Prostate gland (tissue), 2 donors: ENCODE results near the gene LRRN2. TPM values are rescaled to one million over a fixed set of nuclear protein-coding genes. Genes with fewer than 3 reads are reported as not detected.

Experiments
- DNase-seq: peaks from one replicate; pipeline ENCODE4 v3.0.0-alpha.2; 2019; ENCODE audit warnings: low spot score
- H3K27ac ChIP-seq, 2 donors: fragments of 200-600 bp; sonication (generic); 2 replicates each; pipeline ENCODE4 v1.5.1; 2017 to 2019
- H3K27me3 ChIP-seq: fragments of 200-600 bp; sonication (generic); replicated peaks from 2 replicates; pipeline ENCODE4 v1.5.1; 2019; ENCODE audit not compliant: insufficient read depth
- H3K36me3 ChIP-seq, 2 donors: fragments of 200-600 bp; sonication (generic); 1 replicate in 1 of 2; 2 replicates in 1 of 2; pipeline versions ENCODE4 v1.5.1 to v1.8.1; 2017 to 2019
- H3K4me1 ChIP-seq: fragments of 200-600 bp; sonication (generic); replicated peaks from 2 replicates; pipeline ENCODE4 v1.5.1; 2019
- H3K4me3 ChIP-seq, 2 donors: fragments of 200-600 bp; sonication (generic); 2 replicates each; pipeline ENCODE4 v1.5.1; 2017 to 2019
- H3K9me3 ChIP-seq: fragments of 200-600 bp; sonication (generic); 2 replicates; pipeline ENCODE4 v1.5.1; 2017
- POLR2A ChIP-seq: fragments of 450-650 bp; IDR thresholded peaks from one replicate; pipeline ENCODE4 v1.6.1; 2016; ENCODE audit warnings: antibody characterized with exemption, mild to moderate bottlenecking
- POLR2AphosphoS5 ChIP-seq: sonication (generic); formaldehyde crosslinking; IDR thresholded peaks from one replicate; pipeline ENCODE4 v1.6.1; 2017; ENCODE audit warnings: antibody characterized with exemption
- WGBS: methylation state at CpG from one replicate; pipeline ENCODE4 v1.1.5; 2018; 5-methylcytosine and 5-hydroxymethylcytosine counted together
- intact Hi-C: fragments of 100-400 bp; cut with DNase I; formaldehyde crosslinking; loops from one replicate; pipeline ENCODE4 v1.14.2; 2022
- total RNA-seq, 2 donors: library from RNA; depleted of rRNA; stranded (reverse); fragments of >200 nt; gene quantifications; one replicate each; pipeline ENCODE4 v1.1.0, GENCODE V29; 2016
- TF ChIP-seq, protein P1 (sequence below), 4 experiments: fragments of 200-600 bp in 2 of 4; fragments of 450-650 bp in 2 of 4; sonication (generic) in 2 of 4; IDR thresholded peaks; 1 replicate in 3 of 4; 2 replicates in 1 of 4; pipeline ENCODE4 v1.5.1; 2016 to 2019; ENCODE audit warnings: antibody characterized with exemption in 4 of 4, mild to moderate bottlenecking in 2 of 4, moderate library complexity in 2 of 4

Gene LRRN2
- total RNA-seq, 2 donors from 2014 or later, result 0.55 to 15.3 TPM

DNA sequence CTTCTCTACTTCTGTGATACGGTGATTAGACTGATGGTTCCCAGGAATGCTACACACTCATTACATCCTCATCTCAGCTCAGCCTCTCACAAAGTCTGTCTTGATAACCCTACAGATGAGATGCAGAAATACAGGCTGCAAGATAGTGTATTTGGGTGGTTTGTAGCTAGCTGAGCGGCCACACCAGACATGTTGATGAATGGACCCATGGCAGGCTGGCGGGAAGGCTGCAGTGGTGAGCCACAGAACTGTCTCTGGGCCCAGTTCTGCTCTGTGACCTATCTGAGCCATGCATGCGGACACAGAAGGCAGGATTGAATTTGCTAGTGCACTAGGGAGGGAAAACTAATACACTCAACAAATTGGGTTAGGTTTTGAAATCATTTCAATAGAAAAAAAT, 71.9 kb downstream of the LRRN2 start:
- TF ChIP-seq POLR2AphosphoS5 (no peak), POLR2A (no peak)
- TF ChIP-seq, protein P1, sequence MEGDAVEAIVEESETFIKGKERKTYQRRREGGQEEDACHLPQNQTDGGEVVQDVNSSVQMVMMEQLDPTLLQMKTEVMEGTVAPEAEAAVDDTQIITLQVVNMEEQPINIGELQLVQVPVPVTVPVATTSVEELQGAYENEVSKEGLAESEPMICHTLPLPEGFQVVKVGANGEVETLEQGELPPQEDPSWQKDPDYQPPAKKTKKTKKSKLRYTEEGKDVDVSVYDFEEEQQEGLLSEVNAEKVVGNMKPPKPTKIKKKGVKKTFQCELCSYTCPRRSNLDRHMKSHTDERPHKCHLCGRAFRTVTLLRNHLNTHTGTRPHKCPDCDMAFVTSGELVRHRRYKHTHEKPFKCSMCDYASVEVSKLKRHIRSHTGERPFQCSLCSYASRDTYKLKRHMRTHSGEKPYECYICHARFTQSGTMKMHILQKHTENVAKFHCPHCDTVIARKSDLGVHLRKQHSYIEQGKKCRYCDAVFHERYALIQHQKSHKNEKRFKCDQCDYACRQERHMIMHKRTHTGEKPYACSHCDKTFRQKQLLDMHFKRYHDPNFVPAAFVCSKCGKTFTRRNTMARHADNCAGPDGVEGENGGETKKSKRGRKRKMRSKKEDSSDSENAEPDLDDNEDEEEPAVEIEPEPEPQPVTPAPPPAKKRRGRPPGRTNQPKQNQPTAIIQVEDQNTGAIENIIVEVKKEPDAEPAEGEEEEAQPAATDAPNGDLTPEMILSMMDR (IDR thresholded peaks at IDR 0.05), result no peak
- H3K27me3 ChIP-seq, result no peaks in the 10 kb centered on the region

DNA sequence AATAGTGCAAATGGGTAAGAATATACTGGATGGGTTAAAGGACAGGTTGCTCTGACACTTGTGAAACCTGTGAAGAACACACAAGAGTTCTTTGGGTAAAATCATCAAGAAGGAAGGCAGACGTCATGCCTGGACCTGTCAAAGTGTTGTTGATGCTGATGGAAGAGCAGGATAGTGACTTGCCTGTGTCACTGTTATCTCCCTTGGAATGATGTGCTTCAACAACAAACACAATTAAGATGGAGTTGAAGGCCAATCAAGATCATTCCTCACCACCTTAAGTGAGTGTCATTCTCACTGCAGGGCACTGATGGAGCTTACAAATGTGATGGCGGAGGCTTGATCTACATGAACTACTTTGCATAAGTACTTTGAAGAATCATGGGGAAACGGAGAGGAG, 73.2 kb downstream of the LRRN2 start:
- DNase-seq, result no peak
- no peaks in the 10 kb centered on the region for H3K27me3 ChIP-seq
- H3K27ac ChIP-seq, result no peak overlapping the region
- no peak overlapping the region for H3K4me3 ChIP-seq
- H3K4me1 ChIP-seq, result no peaks in the 10 kb centered on the region
- H3K36me3 ChIP-seq, result no peaks in the 10 kb centered on the region
- TF ChIP-seq POLR2AphosphoS5 (no peak), POLR2A (no peak)
- TF ChIP-seq, protein P1 (IDR thresholded peaks at IDR 0.05), result no peak
- WGBS, result 85% methylated on average over 3 of the region's 3 CpGs
- intact Hi-C loops, result no loop called here
- no peaks in the 10 kb centered on the region for H3K9me3 ChIP-seq

More for the DNA sequence above, 71.9 kb downstream of the LRRN2 start:
- Histone ChIP-seq H3K4me3 (no peak overlapping the region), H3K27ac (no peak overlapping the region), H3K4me1 (no peaks in the 10 kb centered on the region), H3K36me3 (no peaks in the 10 kb centered on the region), H3K9me3 (no peaks in the 10 kb centered on the region)
- intact Hi-C loops, result no loop called here
- no peak for DNase-seq
- 96% methylated on average over 4 of the region's 4 CpGs for WGBS

DNA sequence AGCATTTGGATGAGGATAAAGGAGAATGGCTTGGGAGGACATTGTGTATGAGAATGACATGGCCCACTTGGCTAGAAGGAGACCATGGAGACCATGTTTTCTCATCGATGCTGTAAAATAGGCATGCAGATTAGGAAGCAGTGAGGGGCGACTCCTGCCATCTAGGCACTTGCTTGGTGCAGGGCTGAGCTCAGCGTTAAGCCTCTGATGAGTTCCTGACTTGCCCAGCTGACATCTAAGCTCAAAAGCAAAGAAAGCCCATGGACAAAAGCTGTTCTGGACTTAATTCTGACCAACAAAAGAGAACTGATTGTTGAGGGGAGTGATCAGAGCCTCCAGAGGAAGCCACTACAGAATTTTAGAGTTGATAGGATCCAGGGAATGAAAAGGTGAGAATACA, 74.5 kb downstream of the LRRN2 start:
- H3K4me3 ChIP-seq, result no peak overlapping the region
- H3K27ac ChIP-seq, result no peak overlapping the region
- 84% methylated on average over 3 of the region's 3 CpGs for WGBS
- TF ChIP-seq, protein P1 (IDR thresholded peaks at IDR 0.05), result no peak
- TF ChIP-seq POLR2A (no peak), POLR2AphosphoS5 (no peak)
- intact Hi-C loops, result no loop called here
- DNase-seq, result no peak
- no peaks in the 10 kb centered on the region for H3K27me3 ChIP-seq
- H3K9me3 ChIP-seq, result no peaks in the 10 kb centered on the region
- H3K36me3 ChIP-seq, result no peaks in the 10 kb centered on the region
- no peaks in the 10 kb centered on the region for H3K4me1 ChIP-seq

DNA sequence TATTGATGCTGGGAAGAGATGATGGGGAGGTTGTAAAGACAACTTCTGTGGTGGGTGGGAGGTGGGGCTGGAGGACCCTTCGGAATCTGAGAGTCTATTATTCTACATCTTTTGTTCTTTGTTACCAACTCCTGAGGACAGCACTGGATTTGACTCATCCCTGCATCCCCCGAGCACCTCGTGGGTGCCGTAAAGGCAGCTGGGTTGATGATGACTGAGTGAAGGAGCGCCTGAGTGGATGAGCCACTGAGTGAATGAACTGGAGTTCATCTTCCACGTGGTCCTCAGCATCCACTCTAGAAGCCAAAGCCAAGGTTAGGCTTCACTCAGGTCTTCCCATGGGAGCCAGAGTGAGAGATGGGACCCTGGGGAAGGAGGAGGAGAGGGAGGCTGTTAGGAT, 77.6 kb downstream of the LRRN2 start:
- 84% methylated on average over 6 of the region's 6 CpGs for WGBS
- TF ChIP-seq POLR2A (no peak), POLR2AphosphoS5 (no peak)
- TF ChIP-seq, protein P1 (IDR thresholded peaks at IDR 0.05), result no peak
- intact Hi-C loops, result no loop called here

DNA sequence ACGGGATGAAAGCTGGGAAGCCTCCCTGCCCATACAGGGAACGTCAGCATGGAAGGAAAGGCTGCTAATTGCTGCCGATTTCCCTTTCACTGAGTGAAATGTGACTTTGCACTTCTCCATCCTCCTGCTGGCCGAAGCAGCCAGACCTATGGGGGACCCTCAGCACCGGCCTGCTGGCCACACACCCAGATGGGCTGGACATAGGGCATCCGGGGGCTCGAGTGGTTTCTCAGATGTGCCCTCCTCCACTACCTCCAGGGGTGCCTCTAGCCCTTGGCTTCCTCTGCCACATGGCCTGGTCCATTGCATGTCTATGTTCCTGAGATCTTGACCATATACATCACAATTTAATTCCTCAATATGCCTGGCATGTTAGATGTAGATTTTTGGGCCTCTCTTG, 79.7 kb downstream of the LRRN2 start:
- DNase-seq, result no peak
- Histone ChIP-seq H3K4me3 (no peak overlapping the region), H3K27ac (no peak overlapping the region), H3K4me1 (no peaks in the 10 kb centered on the region), H3K27me3 (no peaks in the 10 kb centered on the region), H3K9me3 (no peaks in the 10 kb centered on the region), H3K36me3 (no peaks in the 10 kb centered on the region)
- intact Hi-C loops, result no loop called here
- TF ChIP-seq, protein P1 (IDR thresholded peaks at IDR 0.05), result no peak
- TF ChIP-seq POLR2AphosphoS5 (no peak), POLR2A (no peak)
- 81% methylated on average over 7 of the region's 7 CpGs for WGBS

More for the DNA sequence above, 77.6 kb downstream of the LRRN2 start:
- Histone ChIP-seq H3K4me1 (no peaks in the 10 kb centered on the region), H3K36me3 (no peaks in the 10 kb centered on the region), H3K27me3 (no peaks in the 10 kb centered on the region), H3K9me3 (no peaks in the 10 kb centered on the region), H3K4me3 (no peak overlapping the region), H3K27ac (no peak overlapping the region)
- no peak for DNase-seq
